SKM-1 treated with dmso at 0.1 percent for 144 hours (cell line): Measurements from ENCODE around the gene CLECL1.
"Not testable (repeated sequence)": the region's sequence is repeated elsewhere in the genome, so short reads cannot be mapped to it uniquely, and the experiment has no call there.

Experiments used
- DNase-seq: peaks from one replicate; lab custom pipeline; 2025; ENCODE audit not compliant: unreplicated experiment; lab: John Stamatoyannopoulos, UW

The CLECL1 gene

GRCh38 chr12:9698681-9699080, 34.2 kb downstream of the CLECL1 start:
- DNase-seq = no peak

GRCh38 chr12:9697619-9698018, 35.3 kb downstream of the CLECL1 start:
- DNase-seq = no peak

GRCh38 chr12:9695661-9696060, 37.2 kb downstream of the CLECL1 start:
- DNase-seq = not testable (repeated sequence)

GRCh38 chr12:9695150-9695549, 37.7 kb downstream of the CLECL1 start:
- DNase-seq = not testable (repeated sequence)

- no peak for DNase-seq
Measured at GRCh38 chr12:9694241-9694640, 38.7 kb downstream of the CLECL1 start.

- DNase-seq = no peak
Measured at GRCh38 chr12:9692909-9693308, 40.0 kb downstream of the CLECL1 start.

GRCh38 chr12:9687228-9687627, 45.7 kb downstream of the CLECL1 start:
- no peak for DNase-seq

GRCh38 chr12:9685915-9686314, 47.0 kb downstream of the CLECL1 start:
- no peak for DNase-seq

GRCh38 chr12:9685366-9685765, 47.5 kb downstream of the CLECL1 start:
- not testable (repeated sequence) for DNase-seq

- not testable (repeated sequence) for DNase-seq
Measured at GRCh38 chr12:9682949-9683348, 49.9 kb downstream of the CLECL1 start.

GRCh38 chr12:9682508-9682907, 50.4 kb downstream of the CLECL1 start:
- DNase-seq = not testable (repeated sequence)

GRCh38 chr12:9674226-9674590, 58.7 kb downstream of the CLECL1 start:
- DNase-seq = no peak

GRCh38 chr12:9673404-9674225, 59.3 kb downstream of the CLECL1 start:
- DNase-seq = no peak
